Panc1 (cell line): Measurements from ENCODE around the gene ZNF791.

ENCODE experiments used
- CTCF ChIP-seq: fragments of 450-650 bp; IDR thresholded peaks from 2 replicates; pipeline ENCODE4 v1.5.1; 2017; ENCODE audit warnings: mild to moderate bottlenecking
- REST ChIP-seq, 2 experiments: IDR thresholded peaks; 2 replicates each; pipeline ENCODE4 v1.6.1; 2011 to 2012; ENCODE audit warnings: low read depth in 2 of 2, control low read depth in 1 of 2, low read length in 1 of 2, mild to moderate bottlenecking in 1 of 2, moderate library complexity in 1 of 2; ENCODE audit not compliant: insufficient read depth in 1 of 2

GRCh38 chr19:12578641-12579040 is 32.1 kb upstream of the ZNF791 start:
- TF ChIP-seq CTCF, result no peak
- no peak for TF ChIP-seq REST (IDR thresholded peaks at IDR 0.05; ENCODE audit: insufficient read depth in 1 of 2, low read depth in 2 of 2, low read length in 1 of 2)
